SU-DHL-6 (cell line): ENCODE data around the gene CTSA.

Source experiments
- CTCF ChIP-seq: fragments of 200-600 bp; sonication (generic); IDR thresholded peaks from one replicate; pipeline ENCODE4 v1.5.1; 2017; ENCODE audit warnings: antibody characterized with exemption, mild to moderate bottlenecking, low read length, moderate library complexity; ENCODE audit not compliant: insufficient read depth, poor library complexity, severe bottlenecking
- EZH2phosphoT487 ChIP-seq: fragments of 200-600 bp; sonication (generic), shearing (Covaris generic); conservative IDR thresholded peaks from 2 replicates; pipeline ENCODE4 v1.6.1; 2018; ENCODE audit warnings: mild to moderate bottlenecking, antibody characterized with exemption, low read length, moderate library complexity, mixed read lengths

DNA sequence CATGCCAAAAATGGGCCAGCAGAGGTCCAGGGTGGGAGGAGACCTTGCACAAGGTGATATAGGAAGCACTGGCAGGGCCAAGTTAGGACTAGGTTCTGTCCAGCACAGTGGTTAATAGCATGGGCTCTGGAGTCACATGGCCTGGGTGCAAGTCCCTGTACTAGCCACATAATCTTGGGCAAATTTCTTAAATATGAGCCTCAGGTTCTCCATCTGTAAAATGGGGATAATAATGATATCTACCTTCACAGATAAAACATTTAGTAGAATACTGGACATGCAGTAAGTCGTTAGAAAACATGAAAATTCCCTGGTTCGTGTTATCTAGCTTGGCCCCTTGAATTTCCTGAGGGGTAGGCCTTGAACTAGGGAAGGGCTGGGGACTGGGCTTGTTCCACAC lies 6.2 kb downstream of the CTSA start:
- TF ChIP-seq CTCF (no peak), EZH2phosphoT487 (no peak)
